Lower leg skin (tissue), 3 donors: ENCODE results near the gene CALCOCO1.

Experiments
- POLR2A ChIP-seq, 2 donors: fragments of 450-650 bp; IDR thresholded peaks; one replicate each; pipeline ENCODE4 v1.6.1; 2016 to 2017; ENCODE audit warnings: antibody characterized with exemption in 2 of 2, mild to moderate bottlenecking in 1 of 2, moderate library complexity in 1 of 2
- TF ChIP-seq, protein P1 (sequence below), 3 donors: fragments of 450-650 bp; IDR thresholded peaks; one replicate each; pipeline ENCODE4 v1.5.1; 2016; ENCODE audit warnings: antibody characterized with exemption in 3 of 3, mild to moderate bottlenecking in 3 of 3, moderate library complexity in 2 of 3

DNA sequence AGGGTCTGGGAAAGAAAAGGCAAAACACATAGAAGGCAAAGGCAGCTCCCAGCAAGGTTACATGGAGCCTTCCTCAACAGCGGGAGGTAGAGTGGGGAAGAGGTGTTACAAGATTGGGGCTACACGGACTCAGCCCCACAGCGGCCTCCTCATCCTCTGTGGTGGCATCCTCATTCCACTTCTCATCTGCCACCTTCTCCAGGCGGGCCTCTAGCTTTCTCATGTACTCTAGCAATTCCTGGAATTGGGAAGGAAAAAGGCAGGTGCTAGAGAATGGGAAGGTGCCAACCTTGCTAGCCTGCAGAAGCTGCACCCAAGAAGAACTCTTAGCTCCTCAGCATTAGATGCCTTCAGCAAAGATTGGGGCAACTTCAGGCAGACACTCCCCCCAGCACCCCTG lies 13.2 kb downstream of the CALCOCO1 start:
- TF ChIP-seq, protein P1, sequence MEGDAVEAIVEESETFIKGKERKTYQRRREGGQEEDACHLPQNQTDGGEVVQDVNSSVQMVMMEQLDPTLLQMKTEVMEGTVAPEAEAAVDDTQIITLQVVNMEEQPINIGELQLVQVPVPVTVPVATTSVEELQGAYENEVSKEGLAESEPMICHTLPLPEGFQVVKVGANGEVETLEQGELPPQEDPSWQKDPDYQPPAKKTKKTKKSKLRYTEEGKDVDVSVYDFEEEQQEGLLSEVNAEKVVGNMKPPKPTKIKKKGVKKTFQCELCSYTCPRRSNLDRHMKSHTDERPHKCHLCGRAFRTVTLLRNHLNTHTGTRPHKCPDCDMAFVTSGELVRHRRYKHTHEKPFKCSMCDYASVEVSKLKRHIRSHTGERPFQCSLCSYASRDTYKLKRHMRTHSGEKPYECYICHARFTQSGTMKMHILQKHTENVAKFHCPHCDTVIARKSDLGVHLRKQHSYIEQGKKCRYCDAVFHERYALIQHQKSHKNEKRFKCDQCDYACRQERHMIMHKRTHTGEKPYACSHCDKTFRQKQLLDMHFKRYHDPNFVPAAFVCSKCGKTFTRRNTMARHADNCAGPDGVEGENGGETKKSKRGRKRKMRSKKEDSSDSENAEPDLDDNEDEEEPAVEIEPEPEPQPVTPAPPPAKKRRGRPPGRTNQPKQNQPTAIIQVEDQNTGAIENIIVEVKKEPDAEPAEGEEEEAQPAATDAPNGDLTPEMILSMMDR (IDR thresholded peaks at IDR 0.05), result no peak
- TF ChIP-seq POLR2A (IDR thresholded peaks at IDR 0.05), result no peak
